Loucy (cell line): ENCODE results near the gene HOPX.

Source experiments
- CTCF ChIP-seq: fragments of 200-600 bp; sonication (generic); conservative IDR thresholded peaks from 2 replicates; pipeline ENCODE4 v1.5.1; 2014; ENCODE audit warnings: mild to moderate bottlenecking, antibody characterized with exemption, low read length
- EZH2phosphoT487 ChIP-seq: fragments of 200-600 bp; IDR thresholded peaks from 2 replicates; pipeline ENCODE4 v1.6.1; 2018; ENCODE audit warnings: antibody characterized with exemption, mild to moderate bottlenecking, moderate library complexity, borderline replicate concordance

- TF ChIP-seq CTCF = no peak
- no peak for TF ChIP-seq EZH2phosphoT487
These were observed 21.1 kb downstream of the HOPX start for GRCh38 chr4:56659946-56660345.
